ENCODE measurements around the gene HES6.

HES6 gene

GRCh38 chr2:238252766-238253630 lies 13.2 kb upstream of the HES6 start:
- DNase-seq = no peak

- DNase-seq = no peak
These were observed 12.1 kb upstream of the HES6 start for GRCh38 chr2:238251986-238252385.

- no peak for DNase-seq
These were observed 11.5 kb upstream of the HES6 start for GRCh38 chr2:238251331-238251730.

GRCh38 chr2:238250896-238251295 lies 11.1 kb upstream of the HES6 start:
- DNase-seq = no peak

- no peak for DNase-seq
These were observed 8.1 kb upstream of the HES6 start for GRCh38 chr2:238247841-238248453.

GRCh38 chr2:238247002-238247822 lies 7.4 kb upstream of the HES6 start:
- no peak for DNase-seq

- no peak for DNase-seq
These were observed 4.3 kb upstream of the HES6 start for GRCh38 chr2:238244151-238244550.

- no peak for DNase-seq
These were observed 3.7 kb upstream of the HES6 start for GRCh38 chr2:238243496-238244076.

GRCh38 chr2:238242731-238243495 lies 3.1 kb upstream of the HES6 start:
- no peak for DNase-seq

GRCh38 chr2:238241970-238242369 lies 2.1 kb upstream of the HES6 start:
- DNase-seq = no peak

GRCh38 chr2:238240757-238241711 lies 1.2 kb upstream of the HES6 start:
- no peak for DNase-seq

- no peak for DNase-seq
These were observed 335 bp downstream of the HES6 start for GRCh38 chr2:238239543-238239862.

GRCh38 chr2:238238766-238239542 lies 884 bp downstream of the HES6 start:
- no peak for DNase-seq

GRCh38 chr2:238238311-238238765 lies 1.5 kb downstream of the HES6 start:
- no peak for DNase-seq

- DNase-seq = no peak
These were observed 2.3 kb downstream of the HES6 start for GRCh38 chr2:238237431-238238135.

- DNase-seq = no peak
These were observed 3.3 kb downstream of the HES6 start for GRCh38 chr2:238236571-238236970.

- DNase-seq = no peak
These were observed 4.0 kb downstream of the HES6 start for GRCh38 chr2:238235856-238236255.

GRCh38 chr2:238235331-238235732 lies 4.5 kb downstream of the HES6 start:
- no peak for DNase-seq

- DNase-seq = no peak
These were observed 6.2 kb downstream of the HES6 start for GRCh38 chr2:238233625-238234024.

GRCh38 chr2:238231809-238232208 lies 8.0 kb downstream of the HES6 start:
- DNase-seq = no peak

Data from HCEC 1CT (cell line).